Astrocyte of the cerebellum (primary cell): ENCODE results near the gene HCLS1.

Experiments used
- DNase-seq: peaks from one replicate; pipeline ENCODE4 v3.0.0-alpha.2; 2011; ENCODE audit warnings: low read depth
- H3K4me3 ChIP-seq: 2 replicates; pipeline ENCODE4 v1.5.1; 2011; ENCODE audit warnings: mild to moderate bottlenecking, low read depth, low read length, moderate library complexity
- CTCF ChIP-seq: IDR thresholded peaks from 2 replicates; pipeline ENCODE4 v1.5.1; 2012; ENCODE audit warnings: low read length, low read depth, moderate library complexity, mild to moderate bottlenecking; ENCODE audit errors: missing control alignments
- in situ Hi-C: cut with HindIII; loops from 2 replicates; pipeline ENCODE4 v1.10.0; 2017; ENCODE audit warnings: low sequenced_read_pairs

HCLS1 gene

GRCh38 chr3:121627622-121628021 is 33.1 kb downstream of the HCLS1 start:
- no peak for DNase-seq
- in situ Hi-C loops = no loop called here
- H3K4me3 ChIP-seq = no peak overlapping the region
- no peak for TF ChIP-seq CTCF

GRCh38 chr3:121627211-121627610 is 33.5 kb downstream of the HCLS1 start:
- no peak for TF ChIP-seq CTCF
- DNase-seq = no peak
- H3K4me3 ChIP-seq = no peak overlapping the region
- in situ Hi-C loops = no loop called here

GRCh38 chr3:121626495-121626894 is 34.2 kb downstream of the HCLS1 start:
- no peak overlapping the region for H3K4me3 ChIP-seq
- in situ Hi-C loops = no loop called here
- DNase-seq = no peak
- TF ChIP-seq CTCF = no peak

GRCh38 chr3:121624147-121624899 is 36.4 kb downstream of the HCLS1 start:
- DNase-seq = no peak
- in situ Hi-C loops = no loop called here
- H3K4me3 ChIP-seq = no peak overlapping the region
- no peak for TF ChIP-seq CTCF

- TF ChIP-seq CTCF = no peak
- in situ Hi-C loops = no loop called here
- no peak for DNase-seq
- H3K4me3 ChIP-seq = no peak overlapping the region
Observed at GRCh38 chr3:121621491-121621890, 39.2 kb downstream of the HCLS1 start.

GRCh38 chr3:121619691-121620090 is 41.0 kb downstream of the HCLS1 start:
- no peak for DNase-seq
- TF ChIP-seq CTCF = no peak
- H3K4me3 ChIP-seq = no peak overlapping the region
- in situ Hi-C loops = no loop called here

GRCh38 chr3:121606106-121606505 is 54.6 kb downstream of the HCLS1 start:
- DNase-seq = no peak
- no peak overlapping the region for H3K4me3 ChIP-seq
- TF ChIP-seq CTCF = no peak
- in situ Hi-C loops = no loop called here
